A549 (cell line): ENCODE data around the gene PLEKHN1. TPM values are rescaled to one million over a fixed set of nuclear protein-coding genes. Genes with fewer than 3 reads are reported as not detected.

Experiments used
- ATAC-seq, 2 experiments: fragments of 200-7000 bp in 1 of 2; fragments of >200 bp in 1 of 2; cut with Nextera tagmentation in 1 of 2; cut with Tn5 transposase in 1 of 2; 3 replicates each; pipeline versions ENCODE4 v1.8.0 to v1.9.1; 2018 to 2020; ENCODE audit warnings: mild to moderate bottlenecking in 1 of 2, moderate library complexity in 1 of 2
- CTCF ChIA-PET: fragments of 300-600 bp; sonication (Branson Sonifier 250); formaldehyde crosslinking; extraction: SDS; loops from one replicate; lab custom pipeline; 2021; ENCODE audit warnings: antibody characterized with exemption, inconsistent platforms; lab: Yijun Ruan, JAX
- POLR2A ChIA-PET: fragments of 350-600 bp; formaldehyde crosslinking; extraction: SDS; loops from one replicate; lab custom pipeline; 2021; ENCODE audit warnings: antibody characterized with exemption, inconsistent platforms; lab: Yijun Ruan, JAX
- DNase-seq, 2 experiments: peaks; one replicate each; pipeline versions ENCODE4 v3.0.0 to v3.0.0-alpha.2; 2011 to 2016; ENCODE audit warnings: low read depth in 1 of 2, low spot score in 1 of 2
- FAIRE-seq: peaks from 2 replicates; lab custom pipeline; 2011; peaks lifted over from hg19 to GRCh38; lab: Jason Lieb, UNC
- H3K27ac ChIP-seq, 2 experiments: fragments of >200 bp; sonication (Bioruptor Twin); formaldehyde crosslinking; 3 replicates each; pipeline ENCODE4 v1.5.1; 2016 to 2017
- H3K4me1 ChIP-seq: fragments of >200 bp; sonication (Bioruptor Twin); formaldehyde crosslinking; 3 replicates; pipeline ENCODE4 v1.6.1; 2016
- H3K4me2 ChIP-seq: fragments of >200 bp; sonication (Bioruptor Twin); formaldehyde crosslinking; 3 replicates; pipeline ENCODE4 v1.6.1; 2016
- H3K4me3 ChIP-seq: fragments of >200 bp; sonication (Bioruptor Twin); formaldehyde crosslinking; 3 replicates; pipeline ENCODE4 v1.5.1; 2016
- H3K9me3 ChIP-seq: fragments of >200 bp; sonication (Bioruptor Twin); formaldehyde crosslinking; 3 replicates; pipeline ENCODE4 v1.6.1; 2016
- BHLHE40 ChIP-seq: IDR thresholded peaks from 2 replicates; pipeline ENCODE4 v1.6.1; 2012; ENCODE audit warnings: low read depth, low read length, inconsistent platforms
- CHD2 ChIP-seq: fragments of 150-350 bp; IDR thresholded peaks from 2 replicates; pipeline ENCODE4 v1.6.1; 2014; ENCODE audit warnings: low read length; ENCODE audit not compliant: partially characterized antibody
- CTCF ChIP-seq: fragments of >200 bp; sonication (Bioruptor Twin); formaldehyde crosslinking; IDR thresholded peaks from 3 replicates; pipeline ENCODE4 v1.5.1; 2016
- EHMT2 ChIP-seq: fragments of 200-600 bp; sonication (generic); IDR thresholded peaks from 2 replicates; pipeline ENCODE4 v1.6.1; 2016; ENCODE audit warnings: antibody characterized with exemption, low read depth, mild to moderate bottlenecking, moderate library complexity
- ELK1 ChIP-seq: fragments of 150-350 bp; IDR thresholded peaks from 2 replicates; pipeline ENCODE4 v1.6.1; 2014; ENCODE audit warnings: low read depth, mild to moderate bottlenecking, low read length
- ESRRA ChIP-seq: fragments of 150-350 bp; IDR thresholded peaks from 2 replicates; pipeline ENCODE4 v1.6.1; 2014; ENCODE audit warnings: mild to moderate bottlenecking, low read length, borderline replicate concordance
- FOSB ChIP-seq: fragments of 250-450 bp; sonication (Bioruptor Pico); IDR thresholded peaks from 2 replicates; pipeline ENCODE4 v1.5.0; 2020; ENCODE audit warnings: mild to moderate bottlenecking, moderate library complexity
- FOSL2 ChIP-seq, 2 experiments: fragments of 450-650 bp in 1 of 2; fragments of >200 bp in 1 of 2; sonication (Bioruptor Twin) in 1 of 2; formaldehyde crosslinking; IDR thresholded peaks; 2 replicates each; pipeline versions ENCODE4 v1.5.0 to v1.6.1; 2016 to 2020; ENCODE audit warnings: mild to moderate bottlenecking in 1 of 2, moderate library complexity in 1 of 2
- FOXS1 ChIP-seq: fragments of 250-450 bp; sonication (Bioruptor Pico); IDR thresholded peaks from 2 replicates; pipeline ENCODE4 v1.5.0; 2020; ENCODE audit warnings: mild to moderate bottlenecking, moderate library complexity
- GATA3 ChIP-seq: IDR thresholded peaks from 2 replicates; pipeline ENCODE4 v1.6.1; 2012; ENCODE audit warnings: borderline replicate concordance
- KDM5A ChIP-seq: fragments of 200-600 bp; sonication (generic); IDR thresholded peaks from 2 replicates; pipeline ENCODE4 v1.6.1; 2016; ENCODE audit warnings: antibody characterized with exemption, mild to moderate bottlenecking
- MAFK ChIP-seq: fragments of 450-650 bp; IDR thresholded peaks from 2 replicates; pipeline ENCODE4 v1.6.1; 2014; ENCODE audit not compliant: partially characterized antibody
- MYC ChIP-seq: IDR thresholded peaks from 2 replicates; pipeline ENCODE4 v1.6.1; 2012; ENCODE audit warnings: mild to moderate bottlenecking, inconsistent platforms, low read length, improper control_type of control experiment, borderline replicate concordance
- PBX3 ChIP-seq: IDR thresholded peaks from 2 replicates; pipeline ENCODE4 v1.6.1; 2012
- SMC3 ChIP-seq: fragments of >200 bp; sonication (Bioruptor Twin); formaldehyde crosslinking; IDR thresholded peaks from 3 replicates; pipeline ENCODE4 v1.6.1; 2018; ENCODE audit warnings: inconsistent platforms
- ZC3H11A ChIP-seq: fragments of 450-650 bp; IDR thresholded peaks from 2 replicates; pipeline ENCODE4 v1.6.1; 2014; ENCODE audit warnings: antibody characterized with exemption, mild to moderate bottlenecking
- ZFP36 ChIP-seq: fragments of 450-650 bp; IDR thresholded peaks from 2 replicates; pipeline ENCODE4 v1.6.1; 2014; ENCODE audit warnings: borderline replicate concordance; ENCODE audit not compliant: partially characterized antibody
- WGBS: methylation state at CpG from one replicate; pipeline ENCODE4 v1.1.6; 2017; ENCODE audit errors: missing lambda C conversion rate; 5-methylcytosine and 5-hydroxymethylcytosine counted together
- polyA plus RNA-seq, 4 experiments: library from polyadenylated mRNA; depleted of rRNA in 3 of 4; stranded (reverse); fragments of >200 nt; fragmentation: RNase III in 1 of 4; extraction: RNeasy Plus Mini Kit Qiagen cat#74134 plus additional on column Dnase treatment in 1 of 4; gene quantifications; 2 replicates in 3 of 4; 3 replicates in 1 of 4; pipeline ENCODE4 v1.2.3, GENCODE V29; 2011 to 2017
- TF ChIP-seq, protein P1 (sequence below): fragments of >200 bp; sonication (Bioruptor Twin); formaldehyde crosslinking; IDR thresholded peaks from 3 replicates; pipeline ENCODE4 v1.6.1; 2016
- TF ChIP-seq, protein P2 (sequence below): fragments of 250-450 bp; sonication (Bioruptor Pico); IDR thresholded peaks from 2 replicates; pipeline ENCODE4 v1.5.0; 2020; ENCODE audit warnings: low read depth, mild to moderate bottlenecking, moderate library complexity
- TF ChIP-seq, protein P3 (sequence below): fragments of >200 bp; sonication (Bioruptor Twin); formaldehyde crosslinking; IDR thresholded peaks from 2 replicates; pipeline ENCODE4 v1.6.1; 2016

The PLEKHN1 gene
- polyA plus RNA-seq, 2 of the 4 experiments (the other 2 are of a cell fraction): 0.75 to 3.2 TPM

DNA sequence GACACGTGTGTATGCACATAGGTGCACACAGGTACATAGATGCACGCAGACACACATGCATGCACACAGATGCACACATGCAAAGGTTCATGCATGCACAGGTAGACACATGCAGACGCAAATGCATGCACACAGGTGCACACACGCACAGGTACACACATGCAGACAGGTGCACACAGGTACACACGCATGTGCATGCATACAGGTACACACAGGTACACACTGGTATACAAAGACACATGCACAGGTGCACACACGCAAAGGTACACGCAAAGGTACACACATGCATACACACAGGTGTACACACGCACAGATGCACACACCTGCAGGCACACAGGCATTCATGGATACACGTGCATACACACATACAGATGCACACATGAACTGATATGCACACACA lies 16.0 kb upstream of the PLEKHN1 start:
- Histone ChIP-seq H3K4me2 (no peak overlapping the region), H3K4me3 (no peak overlapping the region), H3K27ac (no peak overlapping the region), H3K4me1 (peaks cover 9% of the 10 kb centered on the region), H3K9me3 (no peaks in the 10 kb centered on the region)
- TF ChIP-seq ZFP36 (no peak), CHD2 (no peak), KDM5A (no peak), GATA3 (no peak), ZC3H11A (no peak), PBX3 (no peak), FOXS1 (CRISPR knock-in tag) (no peak), MYC (no peak), MAFK (no peak), BHLHE40 (no peak), FOSB (CRISPR knock-in tag) (no peak)
- TF ChIP-seq, protein P1, sequence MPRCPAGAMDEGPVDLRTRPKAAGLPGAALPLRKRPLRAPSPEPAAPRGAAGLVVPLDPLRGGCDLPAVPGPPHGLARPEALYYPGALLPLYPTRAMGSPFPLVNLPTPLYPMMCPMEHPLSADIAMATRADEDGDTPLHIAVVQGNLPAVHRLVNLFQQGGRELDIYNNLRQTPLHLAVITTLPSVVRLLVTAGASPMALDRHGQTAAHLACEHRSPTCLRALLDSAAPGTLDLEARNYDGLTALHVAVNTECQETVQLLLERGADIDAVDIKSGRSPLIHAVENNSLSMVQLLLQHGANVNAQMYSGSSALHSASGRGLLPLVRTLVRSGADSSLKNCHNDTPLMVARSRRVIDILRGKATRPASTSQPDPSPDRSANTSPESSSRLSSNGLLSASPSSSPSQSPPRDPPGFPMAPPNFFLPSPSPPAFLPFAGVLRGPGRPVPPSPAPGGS: no peak
- ChIA-PET POLR2A (no interaction called here), CTCF (interaction anchor here (0.9 kb wide), 1 partner anchor 12 kb away, joined by 4 read pairs; no protein-coding TSS in a partner anchor)
- ATAC-seq (no peak), FAIRE-seq (no peak), DNase-seq (no peak)
- 97% methylated on average over 9 of the region's 9 CpGs for WGBS

DNA sequence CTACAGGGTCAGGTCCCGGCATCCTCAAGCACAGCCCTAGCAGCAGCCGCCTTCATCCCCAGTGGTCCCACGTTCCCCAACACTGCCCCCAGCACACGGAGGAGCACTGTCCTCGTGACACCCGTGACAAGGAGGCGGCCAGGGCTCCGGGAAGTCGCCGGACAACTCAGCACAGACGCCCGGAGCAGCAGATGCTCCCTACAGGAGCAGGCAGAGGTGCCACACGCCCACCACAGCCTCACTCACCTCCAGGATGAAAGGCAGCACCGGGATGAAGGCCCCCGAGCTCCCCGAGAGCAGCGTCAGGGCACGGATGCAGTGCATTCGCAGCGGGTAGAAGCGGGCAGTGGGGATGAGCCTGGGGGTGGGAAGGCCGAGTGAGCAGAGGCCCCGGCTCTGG lies 15.4 kb upstream of the PLEKHN1 start:
- WGBS: 96% methylated on average over 23 of the region's 23 CpGs
- POLR2A ChIA-PET: no interaction called here
- no peaks in the 10 kb centered on the region for H3K9me3 ChIP-seq
- no peak overlapping the region for H3K4me3 ChIP-seq
- no peak for ATAC-seq
- CTCF ChIA-PET: interaction anchor here (0.9 to 1.3 kb wide), 2 partner anchors 13 to 45 kb away, joined by 3 to 4 read pairs; no protein-coding TSS in a partner anchor
- H3K4me1 ChIP-seq: peaks cover 3% of the 10 kb centered on the region
- no peak overlapping the region for H3K4me2 ChIP-seq
- no peak overlapping the region for H3K27ac ChIP-seq
- FAIRE-seq: no peak
- no peak for DNase-seq
- no peak for TF ChIP-seq ELK1
- TF ChIP-seq EHMT2: no peak
- no peak for TF ChIP-seq ZC3H11A
- no peak for TF ChIP-seq FOSB (CRISPR knock-in tag)

- 88% methylated on average over 6 of the region's 6 CpGs for WGBS
- POLR2A ChIA-PET: no interaction called here
Observed at GRCh38 chr1:951364-951763, 14.9 kb upstream of the PLEKHN1 start.

More at GRCh38 chr1:951364-951763, 14.9 kb upstream of the PLEKHN1 start:
- DNase-seq (peak in 1 of 2 experiments; percentile 46), FAIRE-seq (no peak), ATAC-seq (peak in 1 of 2 experiments; percentile 70; a peak in 3 of 6 replicates)
- Histone ChIP-seq H3K4me1 (no peaks in the 10 kb centered on the region), H3K9me3 (no peaks in the 10 kb centered on the region), H3K4me2 (no peak overlapping the region), H3K4me3 (no peak overlapping the region), H3K27ac (no peak overlapping the region)
- TF ChIP-seq GATA3: no peak
- peak; percentile 30; the same call in 2 of the 3 replicates for TF ChIP-seq SMC3
- no peak for TF ChIP-seq ESRRA
- TF ChIP-seq, protein P2, sequence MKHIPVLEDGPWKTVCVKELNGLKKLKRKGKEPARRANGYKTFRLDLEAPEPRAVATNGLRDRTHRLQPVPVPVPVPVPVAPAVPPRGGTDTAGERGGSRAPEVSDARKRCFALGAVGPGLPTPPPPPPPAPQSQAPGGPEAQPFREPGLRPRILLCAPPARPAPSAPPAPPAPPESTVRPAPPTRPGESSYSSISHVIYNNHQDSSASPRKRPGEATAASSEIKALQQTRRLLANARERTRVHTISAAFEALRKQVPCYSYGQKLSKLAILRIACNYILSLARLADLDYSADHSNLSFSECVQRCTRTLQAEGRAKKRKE (CRISPR knock-in tag): no peak
- TF ChIP-seq, protein P3, sequence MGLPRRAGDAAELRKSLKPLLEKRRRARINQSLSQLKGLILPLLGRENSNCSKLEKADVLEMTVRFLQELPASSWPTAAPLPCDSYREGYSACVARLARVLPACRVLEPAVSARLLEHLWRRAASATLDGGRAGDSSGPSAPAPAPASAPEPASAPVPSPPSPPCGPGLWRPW: no peak
- TF ChIP-seq FOSL2 (IDR thresholded peaks at IDR 0.05): no peak
- no peak for TF ChIP-seq FOSL2 (CRISPR knock-in tag; IDR thresholded peaks at IDR 0.05)
- peak; percentile 18; the same call in 1 of the 3 replicates for TF ChIP-seq CTCF
- CTCF ChIA-PET: interaction anchor here (0.9 to 2.3 kb wide), 7 partner anchors 9 to 46 kb away, joined by 3 to 9 read pairs (median 5); no protein-coding TSS in a partner anchor
